GM21367 (cell line): ENCODE measurements around the gene POLR3H.
"Not testable (repeated sequence)": the region's sequence is repeated elsewhere in the genome, so short reads cannot be mapped to it uniquely, and the experiment has no call there.

ENCODE experiments used
- ATAC-seq: cut with Tn5 transposase; IDR thresholded peaks from one replicate; pipeline ENCODE4 v1.9.1; 2021; ENCODE audit not compliant: unreplicated experiment

Gene POLR3H

DNA sequence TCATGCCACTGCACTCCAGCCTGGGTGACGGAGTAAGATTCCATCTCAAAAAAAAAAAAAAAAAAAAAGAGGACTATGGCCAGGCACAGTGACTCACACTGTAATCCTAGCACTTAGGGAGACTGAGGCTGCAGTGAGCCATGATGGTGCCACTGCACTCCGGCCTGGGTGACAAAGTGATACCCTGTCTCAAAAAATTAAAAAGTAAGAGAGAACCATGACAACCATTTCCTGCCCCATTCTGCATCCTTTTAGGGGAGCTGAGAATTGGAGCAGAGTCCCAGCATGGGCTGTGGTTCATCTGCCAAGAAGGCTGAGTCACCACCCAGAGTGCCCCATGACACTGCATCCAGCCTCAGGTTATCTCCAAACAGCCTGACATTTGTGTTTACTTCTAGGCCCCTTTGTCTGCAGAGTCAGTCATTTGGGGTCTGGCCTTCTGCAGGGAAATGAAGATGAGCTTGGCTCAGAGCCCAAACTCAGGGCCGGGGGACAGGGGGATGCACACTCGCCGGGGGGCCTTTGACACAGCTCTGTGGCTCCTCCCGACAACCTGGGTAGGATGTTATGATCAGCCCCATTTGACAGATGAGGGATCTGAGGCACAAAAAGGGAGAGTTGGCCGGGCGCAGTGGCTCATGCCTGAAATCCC is 21.3 kb upstream of the POLR3H start:
- ATAC-seq, result no peak

DNA sequence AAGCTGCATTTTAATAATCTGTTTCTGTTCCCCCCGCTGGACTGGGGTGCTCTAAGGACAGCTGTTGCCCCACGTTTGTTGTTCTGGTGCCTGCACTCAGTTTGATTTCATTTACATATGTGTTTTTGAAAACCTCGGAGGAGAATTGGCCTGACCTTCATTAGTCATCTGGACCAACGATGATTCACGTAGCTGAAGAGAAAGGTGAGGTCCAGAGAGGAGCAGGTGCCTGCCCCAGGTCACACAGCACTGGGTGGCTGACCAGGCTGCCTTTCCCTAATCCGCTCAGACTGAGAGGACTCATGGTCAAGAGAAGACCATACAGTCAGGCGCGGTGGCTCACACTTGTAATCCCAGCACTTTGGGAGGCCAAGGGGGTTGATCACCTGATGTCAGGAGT is 20.3 kb upstream of the POLR3H start:
- no peak for ATAC-seq

DNA sequence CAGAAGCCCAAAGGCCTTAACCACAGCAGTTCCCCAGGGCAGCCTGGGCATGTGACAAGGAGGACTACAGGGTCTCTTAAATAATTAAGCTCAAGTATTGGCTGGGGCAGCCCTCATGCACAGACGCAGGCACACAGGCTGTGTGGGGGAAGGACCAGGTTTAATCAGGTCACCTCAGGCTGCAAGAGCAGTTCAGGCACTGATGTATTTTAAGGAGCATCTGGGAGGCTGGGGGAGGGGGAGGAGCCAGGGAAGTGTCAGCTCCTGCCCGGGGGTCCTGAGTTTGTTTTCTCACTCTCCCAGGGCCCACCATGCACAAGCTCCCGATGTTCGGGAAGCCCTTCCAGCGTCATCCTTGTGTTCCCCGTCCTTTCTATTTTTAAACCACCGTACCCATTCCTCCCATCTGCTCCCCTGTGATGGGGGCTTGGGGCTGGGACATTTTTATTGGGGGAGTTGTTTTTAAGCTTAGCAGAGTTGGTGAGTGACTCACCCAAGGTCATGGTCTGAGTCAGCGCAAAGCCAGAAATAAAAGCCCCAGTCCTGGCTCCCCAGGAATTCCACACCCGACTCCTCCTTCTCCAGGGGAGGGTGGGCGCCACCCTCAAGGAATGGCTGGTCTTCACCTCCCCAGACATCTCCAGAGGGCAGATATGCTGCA is 18.9 kb upstream of the POLR3H start:
- ATAC-seq, result no peak

DNA sequence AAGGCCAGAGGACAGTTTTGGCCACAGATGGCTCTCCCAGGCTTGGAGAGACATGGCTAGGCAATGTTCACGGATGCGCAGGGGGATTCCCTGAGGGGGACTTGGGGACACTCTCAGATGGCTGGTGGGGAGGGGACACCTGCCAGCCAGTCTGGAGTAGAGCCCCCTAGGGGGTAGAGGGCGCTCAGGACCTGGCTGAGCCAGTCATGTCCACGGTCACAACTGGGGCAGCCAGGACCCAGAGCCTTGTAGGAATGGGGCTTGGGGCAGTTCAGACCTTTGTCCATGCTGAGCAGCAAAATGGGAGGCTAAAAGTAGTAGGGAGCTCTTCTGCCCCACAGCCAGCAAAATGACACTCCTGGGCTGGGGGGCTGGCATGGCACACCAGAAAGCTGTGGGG is 18.2 kb upstream of the POLR3H start:
- no peak for ATAC-seq

DNA sequence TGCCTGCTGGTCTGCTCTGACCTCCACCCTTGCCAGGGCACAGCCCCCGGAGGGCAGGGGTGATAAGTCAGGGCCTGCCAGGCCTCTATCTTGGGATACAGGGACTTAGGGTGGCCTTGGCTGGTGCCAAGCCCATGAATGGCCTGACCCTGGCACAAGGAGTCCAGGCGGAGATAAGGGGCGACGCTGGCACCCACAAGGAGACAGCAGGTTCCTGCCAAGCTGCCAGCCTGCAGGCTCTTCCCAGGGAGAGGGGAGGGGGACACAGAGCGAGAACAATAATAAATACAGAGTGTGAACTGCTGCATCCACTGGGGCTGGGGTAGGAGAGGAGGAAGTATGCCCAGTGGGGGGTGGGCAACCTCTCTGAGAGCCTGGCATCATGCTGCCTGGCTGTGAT is 17.5 kb upstream of the POLR3H start:
- no peak for ATAC-seq

DNA sequence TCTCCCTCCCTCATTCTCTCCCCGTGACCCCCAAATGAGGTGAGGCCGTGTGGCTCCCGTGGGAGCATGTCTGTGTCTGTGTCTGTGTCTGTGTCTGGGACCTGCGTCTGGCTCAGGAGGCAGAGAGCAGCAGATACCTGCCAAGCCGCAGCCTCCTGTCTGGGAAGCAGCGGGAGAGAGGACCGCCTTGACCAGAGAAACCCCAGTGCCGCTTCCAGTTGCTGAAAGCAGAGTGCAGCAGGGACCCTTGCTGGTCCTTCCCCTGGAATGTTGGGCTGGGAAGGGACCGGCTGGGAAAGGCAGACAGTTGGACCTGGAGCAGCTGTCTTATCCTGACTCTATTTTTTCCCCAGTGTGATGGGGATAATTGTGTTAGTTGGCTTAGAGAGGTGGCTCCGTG is 17.1 kb upstream of the POLR3H start:
- no peak for ATAC-seq

DNA sequence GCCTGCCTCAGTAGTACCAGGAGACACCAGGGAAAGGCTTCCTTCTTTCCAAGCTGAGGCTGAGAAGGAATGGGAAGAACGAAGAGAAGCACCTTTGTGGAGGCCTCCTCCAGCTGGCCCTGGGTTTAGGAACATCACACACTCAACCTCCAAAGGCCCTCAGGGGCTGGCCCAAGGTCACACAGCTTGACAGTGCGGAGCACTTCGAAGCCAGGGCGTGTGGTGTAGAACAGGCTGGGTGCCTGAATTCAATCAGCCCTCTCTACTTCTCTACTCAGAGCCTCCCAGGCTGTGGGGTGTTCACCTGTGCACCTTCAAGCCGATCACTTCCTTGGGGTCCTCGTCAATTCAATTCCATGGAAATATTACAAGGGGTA is 15.8 kb upstream of the POLR3H start:
- no peak for ATAC-seq

DNA sequence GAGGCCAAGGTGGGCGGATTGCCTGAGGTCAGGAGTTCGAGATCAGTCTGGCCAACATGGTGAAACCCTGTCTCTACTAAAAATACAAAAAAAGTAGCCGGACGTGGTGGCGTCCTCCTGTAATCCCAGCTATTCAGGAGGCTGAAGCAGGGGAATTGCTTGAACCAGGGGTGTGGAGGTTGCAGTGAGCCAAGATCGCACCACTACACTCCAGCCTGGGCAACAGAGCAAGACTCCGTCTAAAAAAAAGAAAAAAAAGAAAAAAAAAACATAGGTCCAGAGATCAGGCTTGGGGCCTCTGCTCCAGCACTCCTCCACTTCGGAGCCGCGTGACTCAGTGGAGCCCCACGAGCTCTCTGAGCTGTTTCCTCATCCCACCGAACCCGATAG is 14.0 kb upstream of the POLR3H start:
- ATAC-seq, result not testable (repeated sequence)

DNA sequence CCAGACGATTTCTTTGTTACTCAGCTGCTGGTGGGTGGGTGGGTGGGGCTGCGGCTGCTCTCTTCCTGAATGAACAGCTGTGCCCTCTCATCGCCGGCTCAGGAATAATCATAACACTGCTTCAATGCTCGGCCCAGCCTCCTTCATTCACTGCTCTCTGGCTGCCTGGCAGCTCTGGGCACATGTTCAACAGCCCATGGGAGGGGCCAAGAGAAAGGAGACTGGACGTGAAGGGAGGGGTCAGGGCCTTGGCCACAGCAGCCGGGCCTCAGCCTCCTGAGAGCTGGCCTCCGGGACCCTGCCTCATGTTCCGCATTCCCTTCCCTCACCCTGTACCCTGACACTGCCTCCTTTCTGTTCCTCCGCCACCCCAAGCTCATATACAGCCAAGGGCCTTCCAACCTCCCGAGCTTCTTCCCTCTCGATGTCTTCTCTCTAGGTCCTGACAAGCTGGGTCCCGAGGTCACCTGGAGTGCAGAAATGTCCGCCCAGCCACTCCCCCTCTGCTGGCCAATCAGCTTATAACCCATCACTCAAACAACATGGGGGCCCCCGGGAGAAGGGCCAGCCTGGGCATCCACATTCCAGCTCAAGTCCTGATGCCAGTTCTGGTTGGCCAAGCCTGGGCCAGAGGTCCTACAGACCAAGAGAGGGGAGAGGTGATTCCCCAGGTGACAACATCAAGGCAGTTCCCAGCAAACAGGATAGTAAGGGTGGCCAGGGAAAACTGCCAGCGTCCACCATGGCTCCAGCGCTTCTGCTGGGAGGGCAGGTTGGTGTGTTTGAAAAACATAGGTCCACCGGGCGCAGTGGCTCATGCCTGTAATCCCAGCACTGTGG is 13.4 kb upstream of the POLR3H start:
- ATAC-seq, result no peak

DNA sequence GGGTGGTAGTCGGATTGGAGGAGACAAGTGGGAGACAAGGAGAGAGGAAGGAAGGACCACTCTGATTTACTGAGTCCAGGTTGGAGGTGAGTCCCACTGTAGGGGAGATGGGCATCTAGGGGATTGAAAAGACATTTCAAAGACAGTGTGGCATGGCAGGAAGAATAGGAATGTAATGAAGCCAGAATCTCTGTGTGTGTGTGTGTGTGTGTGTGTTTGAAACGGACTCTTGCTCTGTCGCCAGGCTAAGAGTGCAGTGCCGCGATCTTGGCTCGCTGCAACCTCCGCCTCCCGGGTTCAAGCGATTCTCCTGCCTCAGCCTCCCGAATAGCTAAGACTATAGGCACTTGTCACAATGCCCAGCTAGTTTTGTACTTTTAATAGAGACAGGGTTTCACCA is 12.3 kb upstream of the POLR3H start:
- no peak for ATAC-seq

DNA sequence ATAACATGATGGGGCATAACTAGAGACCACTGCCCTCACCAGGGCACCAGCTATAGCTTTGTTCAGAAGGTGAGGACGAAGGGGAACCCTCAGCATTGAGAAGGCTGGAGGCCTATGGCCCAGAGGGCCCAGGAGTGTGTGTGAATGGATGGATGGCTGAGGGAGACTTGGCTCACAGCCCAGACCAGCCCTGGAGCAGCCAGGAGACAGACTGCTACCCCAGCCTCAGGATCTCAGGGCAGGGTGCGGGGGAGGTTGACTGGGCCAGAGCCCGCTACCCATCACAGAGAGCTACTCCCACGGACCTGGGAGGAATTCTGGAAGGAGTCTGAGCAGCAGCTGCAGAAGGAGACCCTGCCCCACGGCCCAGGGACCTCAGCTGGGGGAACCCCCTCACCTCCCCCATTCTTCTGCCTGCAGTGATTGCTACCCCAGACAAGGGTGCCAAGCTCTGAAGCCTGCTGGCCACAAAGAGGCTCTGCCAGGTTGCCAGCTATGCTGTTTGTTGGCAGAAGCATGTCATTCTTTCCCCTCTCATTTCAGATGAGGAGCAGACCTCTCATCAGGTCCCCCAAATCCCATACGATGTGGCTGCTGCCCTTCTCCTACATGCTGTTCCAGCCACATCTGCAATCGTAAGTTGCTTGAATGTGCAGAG is 11.2 kb upstream of the POLR3H start:
- no peak for ATAC-seq

DNA sequence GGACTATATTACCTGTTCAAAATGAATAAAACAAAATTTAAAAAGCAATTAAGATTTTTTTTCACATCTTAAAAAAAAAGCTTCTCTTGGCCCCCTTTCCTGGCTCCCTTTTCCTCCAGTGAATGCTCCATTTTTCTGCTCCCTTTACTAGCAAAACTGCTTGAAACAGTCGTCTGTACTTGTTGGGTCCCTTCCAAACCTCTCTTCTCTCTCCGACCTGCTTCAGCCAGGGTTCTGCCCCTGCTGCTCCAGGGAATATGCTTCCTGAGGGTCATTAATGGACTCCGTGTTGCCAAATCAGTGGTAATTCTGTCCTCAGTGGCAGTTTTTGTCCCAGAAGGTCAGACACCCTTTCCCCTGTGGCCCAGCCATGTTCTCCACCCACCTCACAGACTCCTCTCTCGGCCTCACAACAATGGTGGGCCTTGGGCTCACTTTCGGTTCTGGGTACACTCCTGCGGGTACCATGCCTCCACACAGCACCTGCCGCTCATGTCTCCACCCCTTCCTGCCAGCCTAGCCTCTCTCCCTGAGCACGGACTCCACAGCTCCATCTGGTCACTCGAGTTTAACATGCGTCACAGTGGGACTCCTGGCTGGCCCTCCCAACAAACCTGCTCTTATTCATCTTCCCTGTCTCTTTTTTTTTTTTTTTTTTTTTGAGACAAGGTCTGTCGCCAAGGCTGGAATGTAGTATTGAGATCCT is 7.8 kb upstream of the POLR3H start:
- no peak for ATAC-seq

DNA sequence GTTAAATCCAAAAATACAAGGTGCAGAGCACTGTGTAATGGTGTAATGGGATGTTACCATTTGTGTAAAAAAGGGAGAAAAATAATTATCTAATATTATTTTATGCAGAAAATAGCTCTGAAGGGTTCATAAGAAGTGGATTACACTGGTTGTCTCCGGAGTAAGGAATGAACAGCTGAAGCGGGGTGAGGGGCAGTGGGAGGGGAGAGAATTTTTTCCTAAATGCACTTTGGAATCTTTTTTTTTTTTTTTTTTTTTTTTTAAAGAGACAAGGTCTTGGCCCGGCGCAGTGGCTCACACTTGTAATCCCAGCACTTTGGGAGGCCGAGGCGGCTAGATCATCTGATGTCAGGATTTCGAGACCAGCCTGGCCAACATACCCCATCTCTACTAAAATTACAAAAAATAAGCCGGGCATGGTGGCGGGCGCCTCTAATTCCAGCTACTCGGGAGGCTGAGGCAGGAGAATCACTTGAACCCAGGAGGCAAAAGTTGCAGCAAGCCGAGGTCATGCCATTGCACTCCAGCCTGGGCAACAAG is 6.8 kb upstream of the POLR3H start:
- ATAC-seq, result no peak

DNA sequence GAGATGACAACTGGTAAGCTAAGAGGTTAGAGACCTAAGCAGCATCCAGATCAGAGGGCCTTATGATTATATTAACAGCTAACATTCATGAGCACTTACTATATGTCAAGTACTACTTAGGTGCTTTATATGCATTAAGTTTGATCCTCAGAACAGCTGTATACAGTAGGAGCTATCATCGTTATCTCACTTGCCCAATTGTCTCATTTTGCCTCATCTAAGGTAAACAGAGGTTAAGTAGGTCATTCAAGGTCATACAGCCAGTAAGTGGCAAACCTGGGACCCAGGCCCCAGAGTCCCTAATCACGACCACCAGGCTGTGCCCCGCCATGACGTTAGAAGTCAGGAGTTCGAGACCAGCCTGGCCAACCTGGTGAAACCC is 4.6 kb upstream of the POLR3H start:
- ATAC-seq, result no peak

DNA sequence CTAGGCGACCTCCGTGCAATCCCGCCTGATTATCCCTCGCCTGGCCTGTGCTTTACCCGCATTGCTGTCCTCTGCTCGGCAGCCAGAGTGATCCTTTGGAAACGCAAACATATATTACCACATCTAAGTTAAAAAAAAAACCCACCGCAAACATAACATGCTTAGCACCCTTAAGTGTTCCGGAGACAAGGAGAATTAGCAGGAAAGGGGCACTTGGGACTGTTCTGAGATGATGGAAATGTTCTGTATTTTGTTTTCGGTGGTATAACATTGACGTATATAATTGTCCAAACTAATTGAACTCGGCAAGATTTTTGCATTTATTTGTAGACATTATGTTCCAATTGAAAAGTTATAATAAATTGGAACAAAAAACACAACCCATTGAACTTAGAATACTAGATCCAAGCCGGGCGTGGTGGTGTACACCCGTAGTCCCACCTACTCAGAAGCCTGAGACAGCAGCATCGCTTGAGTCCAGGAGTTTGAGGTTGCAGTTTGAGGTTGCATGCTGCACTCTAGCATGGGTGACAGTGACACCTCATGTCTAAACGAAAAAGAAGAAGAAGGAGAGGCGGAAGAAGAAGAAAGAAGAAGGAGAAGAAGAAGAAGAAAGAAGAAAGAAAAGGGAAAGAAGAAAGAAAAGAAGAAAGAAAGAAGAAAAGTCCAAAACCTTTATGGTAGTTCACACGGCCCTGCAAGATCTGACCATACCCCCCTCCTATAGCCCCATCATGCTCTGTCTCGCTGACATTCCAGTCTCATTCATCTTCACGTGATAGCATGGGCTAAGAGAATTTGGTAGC is 604 bp upstream of the POLR3H start:
- no peak for ATAC-seq

DNA sequence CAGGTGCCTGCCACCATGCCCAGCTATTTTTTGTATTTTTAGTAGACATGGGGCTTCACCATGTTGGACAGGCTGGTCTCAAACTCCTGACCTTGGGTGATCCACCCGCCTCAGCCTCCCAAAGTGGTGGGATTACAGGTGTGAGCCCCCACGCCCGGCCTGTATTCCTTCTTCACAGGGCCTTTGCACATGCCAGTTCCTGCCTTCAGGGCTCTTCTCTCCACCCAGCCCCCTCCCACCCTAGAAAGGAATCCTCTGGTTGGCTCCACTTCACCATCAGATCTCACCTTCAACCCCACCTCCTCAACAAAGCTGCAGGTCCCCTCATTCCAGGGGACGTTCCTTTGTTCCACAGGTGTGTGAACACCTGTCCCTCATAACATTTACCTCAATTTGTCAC is 2.0 kb downstream of the POLR3H start:
- no peak for ATAC-seq

DNA sequence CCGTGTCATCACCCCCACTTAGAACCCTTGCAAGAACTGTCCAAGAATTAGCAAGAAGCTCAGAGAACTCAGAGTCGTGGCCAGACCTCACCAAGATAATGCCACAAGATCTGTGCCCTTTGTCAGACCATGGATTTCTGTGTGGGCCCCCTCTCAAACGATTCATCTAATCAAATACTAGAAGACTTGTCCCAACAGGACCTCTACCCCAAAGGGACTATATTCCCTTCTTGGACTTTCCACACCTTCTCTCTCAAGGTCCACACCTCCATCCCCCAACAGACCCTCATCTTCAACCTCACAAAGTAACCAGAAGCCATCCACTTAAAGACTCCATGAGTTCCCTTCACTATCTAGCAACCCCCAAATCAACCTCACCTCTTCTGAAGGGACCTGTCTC is 2.8 kb downstream of the POLR3H start:
- no peak for ATAC-seq

DNA sequence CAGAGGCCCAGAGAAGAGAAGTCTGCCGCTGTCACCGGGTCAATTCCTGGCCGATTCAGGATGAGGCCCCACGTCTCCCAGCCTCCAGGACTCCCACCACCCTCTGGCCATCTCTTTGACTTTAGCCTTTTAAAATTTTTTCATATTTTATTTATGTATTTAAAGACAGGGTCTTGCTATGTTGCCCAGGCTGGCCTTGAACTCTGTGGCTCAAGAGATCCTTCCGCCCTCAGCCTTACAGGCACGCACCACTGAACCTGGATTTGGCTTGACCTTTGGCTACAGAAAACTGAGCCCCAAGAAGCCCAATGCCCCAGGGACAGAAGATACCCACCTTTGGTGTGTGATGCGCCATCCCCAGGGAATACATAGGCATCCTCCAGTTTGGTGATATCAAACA is 3.9 kb downstream of the POLR3H start:
- ATAC-seq, result no peak

DNA sequence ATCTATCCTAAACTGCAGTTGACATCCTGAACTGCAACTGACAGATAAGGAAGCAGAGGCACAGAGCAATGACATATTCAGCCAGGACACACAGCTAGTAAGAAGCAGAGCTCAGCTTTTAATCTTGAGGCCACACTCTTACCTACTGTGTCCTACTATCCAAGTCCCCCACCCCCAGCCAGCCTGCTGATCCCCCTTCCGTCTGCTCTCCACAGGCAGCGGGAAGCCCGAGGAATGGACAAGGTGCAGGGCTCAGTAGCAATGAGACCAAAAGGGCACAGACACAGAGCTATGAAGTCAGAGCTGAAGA is 4.3 kb downstream of the POLR3H start:
- no peak for ATAC-seq
